ENCODE data around the gene C10orf120.

C10orf120 gene

DNA sequence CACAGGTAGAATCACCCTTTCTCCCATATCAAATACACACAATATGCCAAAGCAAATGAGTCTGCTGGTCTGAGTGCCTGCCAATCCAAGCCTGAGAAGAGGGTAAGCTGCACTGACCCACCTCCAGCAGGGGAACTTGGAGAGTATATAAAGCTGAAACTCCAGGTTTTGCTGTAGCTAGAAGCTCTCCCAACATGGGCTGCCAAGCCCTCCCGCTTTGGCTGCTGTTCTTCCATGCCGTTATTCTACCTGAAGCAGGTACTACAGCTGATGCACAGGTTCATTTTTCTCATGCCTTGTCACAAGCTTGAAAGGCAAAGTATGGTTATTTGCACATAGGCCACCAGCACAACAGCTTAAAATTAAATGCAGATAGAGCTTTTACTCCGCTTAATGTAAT is 21.5 kb upstream of the C10orf120 start:
- DNase-seq (ENCODE audit: low read depth), result no peak
- H3K4me3 ChIP-seq (replicated peaks; ENCODE audit: low read depth, low read length), result no peak overlapping the region
- TF ChIP-seq, protein P1, sequence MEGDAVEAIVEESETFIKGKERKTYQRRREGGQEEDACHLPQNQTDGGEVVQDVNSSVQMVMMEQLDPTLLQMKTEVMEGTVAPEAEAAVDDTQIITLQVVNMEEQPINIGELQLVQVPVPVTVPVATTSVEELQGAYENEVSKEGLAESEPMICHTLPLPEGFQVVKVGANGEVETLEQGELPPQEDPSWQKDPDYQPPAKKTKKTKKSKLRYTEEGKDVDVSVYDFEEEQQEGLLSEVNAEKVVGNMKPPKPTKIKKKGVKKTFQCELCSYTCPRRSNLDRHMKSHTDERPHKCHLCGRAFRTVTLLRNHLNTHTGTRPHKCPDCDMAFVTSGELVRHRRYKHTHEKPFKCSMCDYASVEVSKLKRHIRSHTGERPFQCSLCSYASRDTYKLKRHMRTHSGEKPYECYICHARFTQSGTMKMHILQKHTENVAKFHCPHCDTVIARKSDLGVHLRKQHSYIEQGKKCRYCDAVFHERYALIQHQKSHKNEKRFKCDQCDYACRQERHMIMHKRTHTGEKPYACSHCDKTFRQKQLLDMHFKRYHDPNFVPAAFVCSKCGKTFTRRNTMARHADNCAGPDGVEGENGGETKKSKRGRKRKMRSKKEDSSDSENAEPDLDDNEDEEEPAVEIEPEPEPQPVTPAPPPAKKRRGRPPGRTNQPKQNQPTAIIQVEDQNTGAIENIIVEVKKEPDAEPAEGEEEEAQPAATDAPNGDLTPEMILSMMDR (IDR thresholded peaks at IDR 0.05; ENCODE audit: low read length, missing control alignments), result no peak

DNA sequence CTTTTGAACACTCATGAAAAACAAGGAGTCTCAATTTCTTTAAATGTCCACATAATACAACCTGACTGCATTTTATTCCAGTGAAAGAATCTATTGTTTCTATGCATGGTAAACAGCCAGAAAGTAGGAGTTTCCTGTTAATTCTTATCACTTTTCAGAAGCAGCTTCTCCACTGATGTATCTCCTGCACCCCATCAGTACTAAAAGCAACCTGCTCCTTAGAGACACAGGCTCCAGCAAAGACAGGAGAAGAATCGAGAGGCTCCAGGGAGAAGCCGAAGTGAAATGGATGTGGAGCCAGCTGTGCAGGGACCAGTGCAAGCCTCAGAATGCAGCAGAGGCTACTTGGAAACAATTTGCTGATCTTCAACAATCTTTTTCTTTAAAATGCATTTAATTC is 16.4 kb upstream of the C10orf120 start:
- no peak overlapping the region for H3K4me3 ChIP-seq (replicated peaks; ENCODE audit: low read depth, low read length)
- DNase-seq (ENCODE audit: low read depth), result no peak
- TF ChIP-seq, protein P1 (IDR thresholded peaks at IDR 0.05; ENCODE audit: low read length, missing control alignments), result no peak

DNA sequence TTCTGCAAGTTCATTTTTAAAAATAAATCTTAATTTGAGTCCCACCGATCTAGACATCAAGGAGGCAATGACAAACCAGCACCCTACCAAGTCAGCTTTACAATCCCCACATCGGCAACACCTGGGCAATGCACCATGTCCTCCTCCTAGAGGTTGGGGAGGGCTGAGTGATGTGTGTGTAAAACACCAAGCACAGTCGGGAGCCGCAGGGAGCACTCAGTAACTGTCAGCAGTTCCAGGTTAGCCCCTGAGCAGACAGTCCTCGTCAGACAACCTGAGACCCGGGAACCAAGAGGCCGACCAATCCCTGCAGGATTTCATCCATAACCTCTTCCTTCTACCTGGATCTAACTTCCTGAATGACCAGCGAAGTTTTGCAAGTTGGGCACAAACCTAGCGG is 15.9 kb upstream of the C10orf120 start:
- no peak for DNase-seq (ENCODE audit: low read depth)
- TF ChIP-seq, protein P1 (IDR thresholded peaks at IDR 0.05; ENCODE audit: low read length, missing control alignments), result no peak
- H3K4me3 ChIP-seq (replicated peaks; ENCODE audit: low read depth, low read length), result no peak overlapping the region

DNA sequence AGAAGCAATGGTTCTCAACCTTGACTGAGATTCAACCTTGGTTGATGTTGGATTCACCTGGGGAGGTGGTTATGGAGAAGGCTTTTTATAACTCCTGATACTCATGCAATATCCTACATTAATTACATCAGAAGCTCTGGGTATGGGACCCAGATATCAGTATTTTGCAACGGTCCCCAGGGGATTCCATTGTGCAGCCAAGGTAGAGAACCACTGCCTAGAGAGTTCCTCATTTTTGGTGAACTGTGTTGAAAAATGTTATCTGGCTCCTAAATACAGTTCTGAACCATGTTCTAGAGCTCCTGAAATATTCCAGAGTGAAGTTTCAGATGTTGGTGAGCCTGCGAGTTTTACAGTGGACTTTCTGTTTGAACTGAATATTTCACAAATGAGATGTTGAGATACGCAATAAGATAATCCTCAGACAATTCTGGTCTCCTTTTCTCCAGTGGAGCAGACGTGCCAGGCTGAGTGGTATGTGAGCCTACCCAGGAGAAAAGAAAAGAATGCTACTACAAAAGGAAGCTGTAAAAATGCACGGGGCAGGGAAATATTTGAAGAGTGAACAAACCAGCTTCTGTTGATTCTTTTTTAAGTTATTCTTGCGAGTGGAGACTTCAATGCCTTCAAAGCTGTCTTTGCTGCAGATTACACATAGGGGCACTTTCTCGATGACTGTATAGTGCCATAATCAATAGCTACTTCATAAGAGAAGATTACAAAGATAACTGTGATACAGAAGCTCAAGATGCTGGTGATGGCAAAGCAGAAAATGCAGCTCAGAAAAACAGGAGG is 13.6 kb upstream of the C10orf120 start:
- no peak for DNase-seq (ENCODE audit: low read depth)
- H3K4me3 ChIP-seq (replicated peaks; ENCODE audit: low read depth, low read length), result no peak overlapping the region
- TF ChIP-seq, protein P1 (IDR thresholded peaks at IDR 0.05; ENCODE audit: low read length, missing control alignments), result no peak

DNA sequence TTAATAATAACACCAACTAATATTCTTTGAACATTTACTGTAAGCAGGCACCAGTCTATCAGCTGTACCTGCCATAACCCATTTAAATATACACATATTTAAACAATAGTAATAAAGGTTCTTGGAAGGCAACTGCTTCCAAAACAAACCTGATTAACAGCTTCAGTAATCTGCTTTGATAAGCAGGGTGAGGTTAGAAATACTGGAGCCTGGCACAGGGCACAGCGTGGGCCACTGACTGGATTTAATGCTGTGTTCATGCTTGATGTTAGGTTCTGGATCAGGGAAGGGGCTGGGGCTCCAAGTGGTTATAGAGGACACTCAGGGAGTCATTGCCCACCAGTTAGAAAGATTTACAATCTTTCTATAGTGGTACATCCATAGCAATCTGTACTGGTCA is 10.9 kb upstream of the C10orf120 start:
- TF ChIP-seq, protein P1 (IDR thresholded peaks at IDR 0.05; ENCODE audit: low read length, missing control alignments), result no peak
- DNase-seq (ENCODE audit: low read depth), result no peak
- H3K4me3 ChIP-seq (replicated peaks; ENCODE audit: low read depth, low read length), result no peak overlapping the region

DNA sequence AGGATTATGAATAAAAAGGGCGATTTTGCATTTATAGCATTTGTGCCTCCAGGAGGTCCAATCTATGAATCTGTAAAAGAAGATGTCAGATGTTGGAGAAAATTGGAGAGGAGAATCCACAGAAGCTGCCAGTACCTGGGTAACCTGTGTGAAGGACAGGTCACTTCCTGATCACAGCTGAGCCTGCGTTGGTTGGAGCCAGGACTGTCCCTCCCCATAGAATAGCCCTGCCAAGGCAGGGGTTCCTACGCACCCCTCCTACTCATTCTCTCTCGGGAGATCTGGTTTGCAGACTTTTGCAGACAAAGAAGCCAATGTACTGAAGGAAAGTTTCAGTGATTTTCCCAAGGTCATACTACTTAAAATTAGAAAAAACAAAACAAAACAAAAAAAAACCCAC is 10.3 kb upstream of the C10orf120 start:
- TF ChIP-seq, protein P1 (IDR thresholded peaks at IDR 0.05; ENCODE audit: low read length, missing control alignments), result no peak
- no peak overlapping the region for H3K4me3 ChIP-seq (replicated peaks; ENCODE audit: low read depth, low read length)
- DNase-seq (ENCODE audit: low read depth), result no peak

DNA sequence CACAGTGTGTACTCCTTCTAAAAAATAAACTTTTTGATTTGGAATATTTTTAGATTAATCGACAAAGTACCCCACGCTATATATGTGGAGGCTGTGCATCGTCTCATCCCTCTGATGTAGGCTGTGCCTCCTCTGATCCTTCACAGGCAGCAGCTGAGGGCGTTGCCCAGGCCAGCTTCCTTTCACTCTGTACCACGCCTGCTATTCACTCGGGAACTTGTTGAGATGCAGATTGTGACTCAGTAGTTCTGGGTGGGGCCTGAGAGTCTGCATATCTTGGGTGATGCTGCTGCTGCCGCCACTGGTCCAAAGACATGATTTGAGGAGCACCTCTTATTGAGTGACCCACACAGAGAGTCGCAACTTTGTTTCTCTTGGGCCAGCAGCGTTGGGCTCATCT is 7.9 kb upstream of the C10orf120 start:
- no peak for DNase-seq (ENCODE audit: low read depth)
- TF ChIP-seq, protein P1 (IDR thresholded peaks at IDR 0.05; ENCODE audit: low read length, missing control alignments), result no peak
- no peak overlapping the region for H3K4me3 ChIP-seq (replicated peaks; ENCODE audit: low read depth, low read length)
